K562 (cell line): ENCODE measurements around the gene ST3GAL5. TPM values are rescaled to one million over a fixed set of nuclear protein-coding genes. Genes with fewer than 3 reads are reported as not detected.
A peak's percentile ranks its signal among the peaks of the same experiment; 100 is the strongest.

Source experiments
- CHD7 ChIP-seq: fragments of 200-600 bp; sonication (generic); IDR thresholded peaks from one replicate; pipeline ENCODE4 v1.6.1; 2012; ENCODE audit warnings: mild to moderate bottlenecking, low read depth, low read length, inconsistent platforms
- HDAC6 ChIP-seq: IDR thresholded peaks from 2 replicates; pipeline ENCODE4 v1.6.1; 2012; ENCODE audit warnings: low read depth, mild to moderate bottlenecking, control low read depth, inconsistent platforms, low read length, moderate library complexity
- KLF6 ChIP-seq: fragments of 250-450 bp; sonication (Bioruptor Pico); IDR thresholded peaks from 2 replicates; pipeline ENCODE4 v1.4.0; 2020; ENCODE audit warnings: mild to moderate bottlenecking, moderate library complexity, borderline replicate concordance
- MEF2A ChIP-seq: IDR thresholded peaks from 2 replicates; pipeline ENCODE4 v1.6.1; 2011; ENCODE audit warnings: low read depth, mild to moderate bottlenecking, low read length, moderate library complexity; ENCODE audit not compliant: control insufficient read depth
- NONO ChIP-seq, 2 experiments: fragments of 200-400 bp in 1 of 2; fragments of 450-650 bp in 1 of 2; formaldehyde crosslinking in 1 of 2; IDR thresholded peaks; 2 replicates each; pipeline ENCODE4 v1.6.1; 2017; ENCODE audit warnings: low read depth in 2 of 2, mild to moderate bottlenecking in 2 of 2, moderate library complexity in 2 of 2, low read length in 1 of 2
- PHTF2 ChIP-seq: fragments of 250-450 bp; sonication (Bioruptor Pico); IDR thresholded peaks from 2 replicates; pipeline ENCODE4 v1.5.0; 2021; ENCODE audit warnings: mild to moderate bottlenecking
- PURB ChIP-seq: sonication (generic); formaldehyde crosslinking; IDR thresholded peaks from 2 replicates; pipeline ENCODE4 v1.9.0; 2021; ENCODE audit warnings: low read depth, mild to moderate bottlenecking, missing genetic modification reagents
- RCOR1 ChIP-seq, 2 experiments: IDR thresholded peaks; 2 replicates each; pipeline ENCODE4 v1.6.1; 2012; ENCODE audit warnings: low read depth in 2 of 2, low read length in 2 of 2, borderline replicate concordance in 1 of 2, improper control_type of control experiment in 1 of 2
- SMAD4 ChIP-seq: fragments of 250-450 bp; sonication (Bioruptor Pico); conservative IDR thresholded peaks from 2 replicates; pipeline ENCODE4 v1.8.0; 2021; ENCODE audit warnings: inconsistent platforms, mild to moderate bottlenecking, moderate library complexity
- STAT5A ChIP-seq: IDR thresholded peaks from 2 replicates; pipeline ENCODE4 v1.6.1; 2012; ENCODE audit warnings: low read length, inconsistent platforms, borderline replicate concordance
- ZBED1 ChIP-seq: IDR thresholded peaks from 2 replicates; pipeline ENCODE4 v1.6.1; 2014
- polyA plus RNA-seq, 8 experiments: library from polyadenylated mRNA; depleted of rRNA in 4 of 8; stranded (reverse) in 5 of 8; unstranded in 3 of 8; fragments of >200 nt; fragmentation: Nextera tagmentation in 2 of 8; fragmentation: Illumina TruSeq in 1 of 8; extraction: Ambion mirVana in 2 of 8; extraction: Trizol in 1 of 8; gene quantifications; 2 replicates each; pipeline versions ENCODE4 v1.2.1 to v1.2.3, GENCODE V29; 2011 to 2014; ENCODE audit warnings: inconsistent platforms in 1 of 8, missing spikeins in 1 of 8
- total RNA-seq, 7 experiments: library from RNA; depleted of rRNA in 6 of 7; stranded (reverse); fragments of >200 nt in 6 of 7; fragmentation: Illumina TruSeq in 2 of 7; extraction: Trizol in 2 of 7; gene quantifications; 2 replicates each; pipeline versions ENCODE4 v1.2.1 to v1.2.3, GENCODE V29; 2011 to 2021; ENCODE audit warnings: low replicate concordance in 1 of 7
- TF ChIP-seq, protein P1 (sequence below): fragments of 250-450 bp; sonication (Bioruptor Pico); IDR thresholded peaks from 2 replicates; pipeline ENCODE4 v1.5.0; 2020; ENCODE audit warnings: mild to moderate bottlenecking, borderline replicate concordance
- TF ChIP-seq, protein P2 (sequence below): fragments of 450-650 bp; formaldehyde crosslinking; conservative IDR thresholded peaks from 2 replicates; pipeline ENCODE4 v1.4.0; 2022; ENCODE audit warnings: mild to moderate bottlenecking, missing genetic modification characterization

The ST3GAL5 gene
- total and polyA plus RNA-seq, 9 of the 15 experiments (the other 6 are each of a cell fraction or from before 2014, with no cell fraction given): 1.6 to 10.0 (median 4.2) TPM

GRCh38 chr2:85890522-85891176, 1.9 kb upstream of the ST3GAL5 start (continued):
- TF ChIP-seq, protein P1, sequence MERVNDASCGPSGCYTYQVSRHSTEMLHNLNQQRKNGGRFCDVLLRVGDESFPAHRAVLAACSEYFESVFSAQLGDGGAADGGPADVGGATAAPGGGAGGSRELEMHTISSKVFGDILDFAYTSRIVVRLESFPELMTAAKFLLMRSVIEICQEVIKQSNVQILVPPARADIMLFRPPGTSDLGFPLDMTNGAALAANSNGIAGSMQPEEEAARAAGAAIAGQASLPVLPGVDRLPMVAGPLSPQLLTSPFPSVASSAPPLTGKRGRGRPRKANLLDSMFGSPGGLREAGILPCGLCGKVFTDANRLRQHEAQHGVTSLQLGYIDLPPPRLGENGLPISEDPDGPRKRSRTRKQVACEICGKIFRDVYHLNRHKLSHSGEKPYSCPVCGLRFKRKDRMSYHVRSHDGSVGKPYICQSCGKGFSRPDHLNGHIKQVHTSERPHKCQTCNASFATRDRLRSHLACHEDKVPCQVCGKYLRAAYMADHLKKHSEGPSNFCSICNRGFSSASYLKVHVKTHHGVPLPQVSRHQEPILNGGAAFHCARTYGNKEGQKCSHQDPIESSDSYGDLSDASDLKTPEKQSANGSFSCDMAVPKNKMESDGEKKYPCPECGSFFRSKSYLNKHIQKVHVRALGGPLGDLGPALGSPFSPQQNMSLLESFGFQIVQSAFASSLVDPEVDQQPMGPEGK (CRISPR knock-in tag): no peak
- TF ChIP-seq PHTF2 (CRISPR knock-in tag): no peak
- TF ChIP-seq, protein P2, sequence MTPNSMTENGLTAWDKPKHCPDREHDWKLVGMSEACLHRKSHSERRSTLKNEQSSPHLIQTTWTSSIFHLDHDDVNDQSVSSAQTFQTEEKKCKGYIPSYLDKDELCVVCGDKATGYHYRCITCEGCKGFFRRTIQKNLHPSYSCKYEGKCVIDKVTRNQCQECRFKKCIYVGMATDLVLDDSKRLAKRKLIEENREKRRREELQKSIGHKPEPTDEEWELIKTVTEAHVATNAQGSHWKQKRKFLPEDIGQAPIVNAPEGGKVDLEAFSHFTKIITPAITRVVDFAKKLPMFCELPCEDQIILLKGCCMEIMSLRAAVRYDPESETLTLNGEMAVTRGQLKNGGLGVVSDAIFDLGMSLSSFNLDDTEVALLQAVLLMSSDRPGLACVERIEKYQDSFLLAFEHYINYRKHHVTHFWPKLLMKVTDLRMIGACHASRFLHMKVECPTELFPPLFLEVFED (CRISPR knock-in tag): no peak
- no peak for TF ChIP-seq PURB
- TF ChIP-seq HDAC6: no peak
- TF ChIP-seq SMAD4 (CRISPR knock-in tag): peak; percentile 88
- TF ChIP-seq NONO (IDR thresholded peaks at IDR 0.05; ENCODE audit: low read depth in 2 of 2, low read length in 1 of 2): no peak
- TF ChIP-seq MEF2A: no peak
- TF ChIP-seq STAT5A: no peak
- no peak for TF ChIP-seq ZBED1
- no peak for TF ChIP-seq RCOR1 (IDR thresholded peaks at IDR 0.05; ENCODE audit: borderline replicate concordance in 1 of 2, low read depth in 2 of 2, low read length in 2 of 2)
- TF ChIP-seq CHD7: no peak
- TF ChIP-seq KLF6 (CRISPR knock-in tag): peak; percentile 88
